ENCODE results near the gene SH3PXD2A.
"Not testable (repeated sequence)": the region's sequence is repeated elsewhere in the genome, so short reads cannot be mapped to it uniquely, and the experiment has no call there.

Gene SH3PXD2A

DNA sequence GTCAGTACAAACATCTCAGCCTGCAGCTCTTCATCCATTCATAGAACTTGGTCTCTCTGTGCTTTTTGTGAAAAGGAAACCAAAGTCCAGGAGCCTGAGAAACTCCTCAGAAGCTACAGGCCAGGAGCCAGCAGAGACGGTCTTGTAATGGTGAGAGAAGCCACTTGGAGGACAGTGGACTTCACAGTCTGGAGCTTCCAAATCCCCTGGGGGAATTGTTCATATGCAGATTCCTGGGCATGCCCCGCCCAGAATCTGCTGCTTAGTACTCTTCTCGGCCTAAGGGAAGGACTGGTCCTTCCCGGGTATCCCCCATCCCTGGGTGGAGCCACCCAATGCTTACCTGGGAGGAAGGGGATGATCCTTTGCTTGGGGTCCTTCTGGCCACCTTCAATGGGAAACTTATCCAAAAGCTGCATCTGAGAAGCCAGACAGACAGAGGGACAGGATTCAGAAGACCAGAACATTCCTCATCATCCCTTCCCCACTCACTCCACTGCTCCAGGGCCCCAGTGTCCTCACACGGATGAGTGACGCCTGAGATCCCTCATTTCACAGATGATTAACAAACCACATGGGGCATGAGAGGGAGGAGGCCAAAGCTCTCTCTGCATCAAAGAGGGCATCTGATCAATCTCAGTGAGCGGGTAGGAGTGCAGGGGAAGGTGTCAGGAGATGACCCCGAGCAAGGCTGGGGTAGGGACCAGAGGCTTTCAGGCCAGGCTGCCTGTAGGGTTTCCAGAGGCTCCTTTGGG is 88.4 kb downstream of the SH3PXD2A start:
- DNase-seq (ENCODE audit: low spot score) = peak; percentile 86

- peak; percentile 88 for DNase-seq (ENCODE audit: low spot score)
Observed at GRCh38 chr10:103765981-103766380, 89.4 kb downstream of the SH3PXD2A start.

DNA sequence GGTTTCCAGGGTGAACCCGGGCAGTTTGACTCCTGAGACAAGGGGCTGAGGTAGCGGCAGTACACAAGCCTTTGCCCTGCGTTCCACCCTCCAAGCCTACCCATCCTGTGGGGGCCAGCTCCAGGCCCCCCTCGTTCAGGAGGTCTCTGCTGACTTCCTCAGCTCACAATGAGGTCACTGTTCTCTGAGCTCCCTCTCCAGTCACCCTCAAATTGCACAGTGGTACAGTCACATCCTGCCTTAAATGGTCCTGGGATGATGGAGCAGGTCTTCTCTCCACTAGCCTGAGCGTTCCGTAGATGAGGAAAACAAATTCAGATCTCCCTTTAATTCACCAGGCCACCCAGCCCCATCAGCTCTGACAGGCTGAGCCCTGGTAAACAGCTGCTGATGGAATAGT is 90.2 kb downstream of the SH3PXD2A start:
- DNase-seq (ENCODE audit: low spot score) = peak; percentile 82

DNA sequence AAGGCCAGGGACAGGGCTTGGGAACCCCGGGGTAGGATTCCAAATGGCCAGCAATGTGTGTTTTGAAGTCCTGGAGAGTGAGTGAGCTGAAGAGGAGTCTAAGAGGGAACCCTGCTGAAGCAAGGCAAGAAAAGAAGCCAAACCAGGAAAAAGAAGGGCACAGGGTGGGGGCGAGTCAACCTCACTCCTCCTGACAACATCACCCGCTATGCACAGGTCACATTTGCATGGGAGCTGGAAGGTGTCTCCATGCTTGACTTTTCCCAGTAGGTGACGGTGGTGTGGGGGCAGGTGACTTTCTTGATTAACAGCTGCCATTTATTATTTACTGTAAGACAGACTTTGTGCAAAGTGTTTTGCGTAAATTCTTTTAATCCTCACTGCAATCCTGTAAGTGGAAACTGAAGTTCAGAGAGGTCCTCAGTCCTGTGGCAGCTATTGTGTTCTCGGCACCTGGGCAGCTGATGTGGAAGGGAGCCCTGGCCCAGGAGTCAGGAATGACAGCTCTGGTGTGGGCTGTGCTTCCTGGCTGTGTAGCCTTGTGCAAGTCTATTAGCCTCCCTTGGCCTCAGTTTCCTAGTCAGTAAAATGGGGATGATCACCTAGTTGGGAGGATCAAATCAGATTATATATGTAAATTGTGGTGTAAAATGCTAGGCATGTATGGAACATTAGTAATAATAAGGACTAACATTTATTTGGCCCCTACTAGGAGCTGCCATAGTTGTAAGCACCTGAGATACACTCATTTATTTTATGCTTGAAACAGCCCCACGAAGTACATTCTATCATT is 90.9 kb downstream of the SH3PXD2A start:
- no peak for DNase-seq (ENCODE audit: low spot score)

- DNase-seq (ENCODE audit: low spot score) = no peak
Observed at GRCh38 chr10:103763374-103764202, 91.8 kb downstream of the SH3PXD2A start.

- no peak for DNase-seq (ENCODE audit: low spot score)
Observed at GRCh38 chr10:103762916-103763315, 92.5 kb downstream of the SH3PXD2A start.

DNA sequence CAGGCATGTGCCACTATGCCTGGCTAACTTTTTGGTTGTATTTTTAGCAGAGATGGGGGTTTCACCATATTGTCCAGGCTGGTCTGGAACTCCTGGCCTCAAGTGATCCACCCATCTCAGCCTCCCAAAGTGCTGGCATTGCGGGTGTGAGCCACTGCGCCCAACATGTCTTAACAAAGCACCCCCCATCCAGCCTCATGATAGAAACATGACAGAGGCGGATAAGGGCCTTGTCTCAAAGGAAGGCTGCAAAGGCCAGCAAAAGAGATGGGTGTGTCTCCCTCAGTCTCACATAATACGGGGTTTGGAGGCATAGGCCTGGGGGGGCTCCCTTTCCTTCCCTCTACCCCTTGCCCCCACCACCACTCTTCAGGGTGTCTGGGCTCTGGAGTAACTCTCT is 93.2 kb downstream of the SH3PXD2A start:
- no peak for DNase-seq (ENCODE audit: low spot score)

GRCh38 chr10:103761075-103761920 is 94.1 kb downstream of the SH3PXD2A start:
- no peak for DNase-seq (ENCODE audit: low spot score)

DNA sequence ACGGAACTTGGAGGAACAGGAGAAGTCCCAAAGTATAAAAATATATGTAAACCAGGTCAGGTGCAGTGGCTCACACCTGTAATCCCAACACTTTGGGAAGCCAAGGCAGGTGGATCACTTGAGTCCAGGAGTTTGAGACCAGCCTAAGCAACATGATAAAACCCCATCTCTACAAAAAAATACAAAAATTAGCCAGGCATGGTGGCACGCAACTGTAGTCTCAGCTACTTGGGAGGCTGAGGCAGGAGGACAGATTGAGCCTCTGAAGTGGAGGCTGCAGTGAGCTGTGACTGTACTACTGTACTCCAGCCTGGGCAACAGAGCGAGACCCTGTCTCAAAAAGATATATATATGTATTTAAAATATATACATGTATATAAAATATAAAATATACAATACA is 95.1 kb downstream of the SH3PXD2A start:
- DNase-seq (ENCODE audit: low spot score) = not testable (repeated sequence)

DNA sequence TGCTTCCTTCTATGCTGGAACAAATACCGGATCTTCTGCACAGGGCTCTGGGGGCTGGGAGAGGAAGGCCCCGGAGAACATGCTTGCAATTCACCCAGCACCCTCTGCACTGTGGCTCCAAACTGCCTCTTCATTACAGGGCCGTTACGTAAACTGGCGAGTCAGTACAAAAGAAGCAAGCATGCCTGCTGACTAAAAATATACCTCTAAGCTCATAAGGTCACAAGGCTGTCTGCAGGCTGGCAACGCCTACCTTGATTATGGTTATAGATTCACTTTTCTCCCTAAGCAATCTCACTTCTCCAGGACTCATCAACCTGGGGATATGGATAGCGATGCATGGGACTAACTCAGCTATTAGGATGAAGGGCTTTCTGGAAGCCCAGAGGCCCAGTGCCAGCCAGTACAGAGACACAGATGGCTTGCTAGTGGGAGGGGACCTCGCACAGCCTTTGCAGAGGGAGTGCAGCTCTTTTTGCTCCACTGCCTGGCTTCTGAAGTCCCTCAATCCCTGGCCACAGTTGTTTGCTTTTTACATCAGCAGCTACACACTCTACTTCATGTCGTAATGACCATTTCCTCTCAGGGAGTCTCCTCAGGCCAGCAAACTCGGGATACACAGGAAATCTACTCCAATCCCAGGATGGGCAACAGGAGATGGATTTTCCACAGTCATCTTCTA is 96.1 kb downstream of the SH3PXD2A start:
- DNase-seq (ENCODE audit: low spot score) = peak; percentile 59

GRCh38 chr10:103758294-103758681 is 97.1 kb downstream of the SH3PXD2A start:
- peak; percentile 72 for DNase-seq (ENCODE audit: low spot score)

GRCh38 chr10:103757531-103758293 is 97.7 kb downstream of the SH3PXD2A start:
- DNase-seq (ENCODE audit: low spot score) = peak; percentile 55

GRCh38 chr10:103756277-103756869 is 99.0 kb downstream of the SH3PXD2A start:
- no peak for DNase-seq (ENCODE audit: low spot score)

- no peak for DNase-seq (ENCODE audit: low spot score)
Observed at GRCh38 chr10:103752680-103753248, 102.6 kb downstream of the SH3PXD2A start.

- DNase-seq (ENCODE audit: low spot score) = no peak
Observed at GRCh38 chr10:103751667-103752290, 103.6 kb downstream of the SH3PXD2A start.

DNA sequence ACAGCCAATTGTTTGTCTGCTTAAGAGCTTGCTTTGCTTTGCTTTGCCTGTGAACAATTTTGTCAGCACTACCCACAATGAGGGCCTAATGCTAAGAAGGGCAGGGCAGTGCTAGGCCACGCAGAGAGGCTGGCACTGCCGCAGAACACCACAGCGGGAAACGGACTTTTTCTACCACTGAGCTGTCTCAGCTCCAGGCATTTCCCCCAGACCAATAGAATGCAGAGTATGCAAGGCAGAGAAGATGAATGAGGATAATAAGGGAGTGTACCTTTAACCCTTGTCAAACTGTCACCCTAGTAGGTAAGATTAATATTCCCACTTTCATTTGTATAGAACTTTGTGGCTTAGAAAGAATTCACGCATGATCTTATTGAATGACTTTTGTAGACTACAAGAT is 104.5 kb downstream of the SH3PXD2A start:
- no peak for DNase-seq (ENCODE audit: low spot score)

DNA sequence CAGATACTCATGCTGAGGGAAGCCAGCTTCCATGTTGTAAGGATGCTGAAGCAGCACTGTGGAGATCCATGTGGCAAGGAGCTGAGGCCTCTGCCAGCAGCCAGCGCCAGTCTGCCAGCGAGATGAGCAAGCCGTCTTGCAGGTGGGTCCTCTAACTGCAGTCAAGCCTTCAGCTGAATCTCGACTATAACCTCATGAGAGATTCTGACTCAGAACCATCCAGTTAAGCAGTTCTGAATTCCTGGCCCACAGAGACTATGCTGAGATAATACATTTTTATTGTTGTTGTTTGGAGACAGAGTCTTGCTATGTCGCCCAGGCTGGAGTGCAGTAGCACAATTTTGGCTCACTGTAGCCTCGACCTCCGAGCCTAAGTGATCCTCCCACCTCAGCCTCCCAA is 105.6 kb downstream of the SH3PXD2A start:
- no peak for DNase-seq (ENCODE audit: low spot score)

DNA sequence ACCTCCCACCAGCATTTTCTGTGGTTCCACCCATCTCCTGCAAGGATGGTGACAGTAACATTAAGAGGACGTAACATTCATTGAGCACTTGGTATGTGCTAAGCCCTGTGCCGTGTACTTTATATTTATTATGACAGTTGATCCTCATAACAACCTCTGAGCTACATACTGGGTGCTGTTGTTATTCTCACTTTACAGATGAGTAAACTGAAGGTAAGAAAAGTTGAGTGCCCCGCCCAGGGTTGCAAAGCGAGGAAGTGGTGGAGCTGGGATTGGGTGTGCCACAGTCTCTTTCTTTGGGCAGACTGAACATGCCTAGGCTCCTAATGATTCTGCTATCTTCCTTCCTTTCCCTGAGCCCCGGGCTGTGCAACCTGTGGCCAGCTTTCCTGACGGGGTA is 107.4 kb downstream of the SH3PXD2A start:
- no peak for DNase-seq (ENCODE audit: low spot score)
